ENCODE data around the gene LSM14A.
"Not testable (repeated sequence)": the region's sequence is repeated elsewhere in the genome, so short reads cannot be mapped to it uniquely, and the experiment has no call there.

DNA sequence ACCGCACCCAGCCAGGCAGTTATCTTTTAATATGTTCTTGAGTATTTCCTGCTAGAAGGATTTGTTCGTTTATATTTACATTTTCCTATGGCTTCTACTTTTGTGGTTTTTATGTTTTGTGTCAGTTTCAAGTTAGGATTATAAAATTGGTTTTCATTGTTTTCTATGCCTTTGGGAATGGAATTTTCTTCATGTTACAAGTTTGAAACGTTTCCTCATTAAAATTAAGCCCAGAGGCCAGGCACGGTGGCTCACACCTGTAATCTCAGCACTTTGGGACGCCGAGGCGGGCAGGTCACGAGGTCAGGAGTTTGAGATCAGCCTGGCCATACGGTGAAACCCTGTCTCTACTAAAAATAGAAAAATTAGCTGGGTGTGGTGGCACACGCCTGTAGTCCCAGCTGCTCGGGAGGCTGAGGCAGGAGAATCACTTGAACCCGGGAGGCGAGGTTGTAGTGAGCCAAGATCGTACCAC is 44.5 kb downstream of the LSM14A start:
- not testable (repeated sequence) for TF ChIP-seq MYC (IDR thresholded peaks at IDR 0.05; ENCODE audit: low read depth, low read length); POLR2A (IDR thresholded peaks at IDR 0.05; ENCODE audit: extremely low read depth, insufficient read length)
- TF ChIP-seq, protein P1, sequence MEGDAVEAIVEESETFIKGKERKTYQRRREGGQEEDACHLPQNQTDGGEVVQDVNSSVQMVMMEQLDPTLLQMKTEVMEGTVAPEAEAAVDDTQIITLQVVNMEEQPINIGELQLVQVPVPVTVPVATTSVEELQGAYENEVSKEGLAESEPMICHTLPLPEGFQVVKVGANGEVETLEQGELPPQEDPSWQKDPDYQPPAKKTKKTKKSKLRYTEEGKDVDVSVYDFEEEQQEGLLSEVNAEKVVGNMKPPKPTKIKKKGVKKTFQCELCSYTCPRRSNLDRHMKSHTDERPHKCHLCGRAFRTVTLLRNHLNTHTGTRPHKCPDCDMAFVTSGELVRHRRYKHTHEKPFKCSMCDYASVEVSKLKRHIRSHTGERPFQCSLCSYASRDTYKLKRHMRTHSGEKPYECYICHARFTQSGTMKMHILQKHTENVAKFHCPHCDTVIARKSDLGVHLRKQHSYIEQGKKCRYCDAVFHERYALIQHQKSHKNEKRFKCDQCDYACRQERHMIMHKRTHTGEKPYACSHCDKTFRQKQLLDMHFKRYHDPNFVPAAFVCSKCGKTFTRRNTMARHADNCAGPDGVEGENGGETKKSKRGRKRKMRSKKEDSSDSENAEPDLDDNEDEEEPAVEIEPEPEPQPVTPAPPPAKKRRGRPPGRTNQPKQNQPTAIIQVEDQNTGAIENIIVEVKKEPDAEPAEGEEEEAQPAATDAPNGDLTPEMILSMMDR (IDR thresholded peaks at IDR 0.05; ENCODE audit: low read depth, low read length), result not testable (repeated sequence)
- TF ChIP-seq, protein P2, sequence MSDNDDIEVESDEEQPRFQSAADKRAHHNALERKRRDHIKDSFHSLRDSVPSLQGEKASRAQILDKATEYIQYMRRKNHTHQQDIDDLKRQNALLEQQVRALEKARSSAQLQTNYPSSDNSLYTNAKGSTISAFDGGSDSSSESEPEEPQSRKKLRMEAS (IDR thresholded peaks at IDR 0.05; ENCODE audit: low read depth, low read length), result not testable (repeated sequence)

Measured in NB4 (cell line).